Nephron (organoid): ENCODE results near the gene PIN4.
"Not testable (repeated sequence)": the region's sequence is repeated elsewhere in the genome, so short reads cannot be mapped to it uniquely, and the experiment has no call there.

Source experiments
- H3K27ac Mint-ChIP-seq, 3 experiments: 2 replicates each; pipeline ENCODE4 v1.8.0; 2020; ENCODE audit warnings: mixed read lengths in 3 of 3, mild to moderate bottlenecking in 2 of 3, moderate library complexity in 1 of 3
- H3K27me3 Mint-ChIP-seq: 2 replicates; pipeline ENCODE4 v1.8.0; 2021; ENCODE audit warnings: low read depth, mild to moderate bottlenecking, moderate library complexity, mixed read lengths
- H3K36me3 Mint-ChIP-seq: 2 replicates; pipeline ENCODE4 v1.8.0; 2020; ENCODE audit warnings: low read depth, mixed read lengths
- H3K4me1 Mint-ChIP-seq: 2 replicates; pipeline ENCODE4 v1.8.0; 2020; ENCODE audit warnings: mixed read lengths
- H3K4me3 Mint-ChIP-seq, 3 experiments: 2 replicates each; pipeline ENCODE4 v1.8.0; 2020; ENCODE audit warnings: mild to moderate bottlenecking in 3 of 3, mixed read lengths in 3 of 3, moderate library complexity in 2 of 3
- H3K9me3 Mint-ChIP-seq: 2 replicates; pipeline ENCODE4 v1.8.0; 2020; ENCODE audit warnings: mixed read lengths
- TF ChIP-seq, protein P1 (sequence below), 3 experiments: fragments of 200-600 bp; sonication (generic); IDR thresholded peaks; one replicate each; pipeline ENCODE4 v1.5.0; 2021; ENCODE audit warnings: antibody characterized with exemption in 3 of 3; ENCODE audit not compliant: unreplicated experiment in 3 of 3

The PIN4 gene

GRCh38 chrX:72146527-72146926 is 35.0 kb upstream of the PIN4 start:
- Mint-ChIP-seq H3K27ac (no peak overlapping the region), H3K9me3 (peaks cover 3% of the 10 kb centered on the region), H3K4me3 (no peak overlapping the region), H3K27me3 (no peaks in the 10 kb centered on the region), H3K36me3 (peaks cover 13% of the 10 kb centered on the region), H3K4me1 (peaks cover 6% of the 10 kb centered on the region)
- TF ChIP-seq, protein P1, sequence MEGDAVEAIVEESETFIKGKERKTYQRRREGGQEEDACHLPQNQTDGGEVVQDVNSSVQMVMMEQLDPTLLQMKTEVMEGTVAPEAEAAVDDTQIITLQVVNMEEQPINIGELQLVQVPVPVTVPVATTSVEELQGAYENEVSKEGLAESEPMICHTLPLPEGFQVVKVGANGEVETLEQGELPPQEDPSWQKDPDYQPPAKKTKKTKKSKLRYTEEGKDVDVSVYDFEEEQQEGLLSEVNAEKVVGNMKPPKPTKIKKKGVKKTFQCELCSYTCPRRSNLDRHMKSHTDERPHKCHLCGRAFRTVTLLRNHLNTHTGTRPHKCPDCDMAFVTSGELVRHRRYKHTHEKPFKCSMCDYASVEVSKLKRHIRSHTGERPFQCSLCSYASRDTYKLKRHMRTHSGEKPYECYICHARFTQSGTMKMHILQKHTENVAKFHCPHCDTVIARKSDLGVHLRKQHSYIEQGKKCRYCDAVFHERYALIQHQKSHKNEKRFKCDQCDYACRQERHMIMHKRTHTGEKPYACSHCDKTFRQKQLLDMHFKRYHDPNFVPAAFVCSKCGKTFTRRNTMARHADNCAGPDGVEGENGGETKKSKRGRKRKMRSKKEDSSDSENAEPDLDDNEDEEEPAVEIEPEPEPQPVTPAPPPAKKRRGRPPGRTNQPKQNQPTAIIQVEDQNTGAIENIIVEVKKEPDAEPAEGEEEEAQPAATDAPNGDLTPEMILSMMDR (IDR thresholded peaks at IDR 0.05; ENCODE audit: unreplicated experiment in 3 of 3), result no peak

DNA sequence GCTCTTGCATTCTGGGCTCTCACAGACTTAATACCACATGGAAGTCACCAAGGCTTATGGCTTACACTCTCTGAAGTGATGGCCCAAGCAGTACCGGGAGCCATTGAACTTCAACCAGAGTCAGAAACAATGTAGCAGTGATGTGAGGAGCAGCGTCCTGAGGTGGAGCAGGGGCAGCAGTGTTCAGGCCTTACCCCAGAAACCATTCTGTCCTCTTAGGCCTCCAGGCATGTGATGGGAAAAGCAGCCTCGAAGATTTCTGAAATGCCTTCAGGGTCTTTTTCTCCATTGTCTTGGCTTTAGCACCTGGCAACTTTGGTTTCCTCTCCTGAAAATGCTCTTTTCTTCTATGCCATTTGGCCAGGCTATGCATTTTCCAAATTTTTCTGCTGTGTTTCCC is 22.8 kb upstream of the PIN4 start:
- Mint-ChIP-seq H3K4me1 (no peaks in the 10 kb centered on the region), H3K27me3 (no peaks in the 10 kb centered on the region), H3K27ac (no peak overlapping the region), H3K36me3 (no peaks in the 10 kb centered on the region), H3K4me3 (no peak overlapping the region), H3K9me3 (peaks cover 35% of the 10 kb centered on the region)
- TF ChIP-seq, protein P1 (IDR thresholded peaks at IDR 0.05; ENCODE audit: unreplicated experiment in 3 of 3), result no peak

- H3K36me3 Mint-ChIP-seq, result no peaks in the 10 kb centered on the region
- no peak overlapping the region for H3K4me3 Mint-ChIP-seq
- no peaks in the 10 kb centered on the region for H3K27me3 Mint-ChIP-seq
- no peak overlapping the region for H3K27ac Mint-ChIP-seq
- peaks cover 35% of the 10 kb centered on the region for H3K9me3 Mint-ChIP-seq
- no peaks in the 10 kb centered on the region for H3K4me1 Mint-ChIP-seq
- TF ChIP-seq, protein P1 (IDR thresholded peaks at IDR 0.05; ENCODE audit: unreplicated experiment in 3 of 3), result no peak
Measured at GRCh38 chrX:72159769-72160168, 21.8 kb upstream of the PIN4 start.

GRCh38 chrX:72165551-72165950 is 16.0 kb upstream of the PIN4 start:
- no peaks in the 10 kb centered on the region for H3K4me1 Mint-ChIP-seq
- TF ChIP-seq, protein P1 (IDR thresholded peaks at IDR 0.05; ENCODE audit: unreplicated experiment in 3 of 3), result no peak
- H3K9me3 Mint-ChIP-seq, result peaks cover 7% of the 10 kb centered on the region
- H3K27me3 Mint-ChIP-seq, result no peaks in the 10 kb centered on the region
- no peak overlapping the region for H3K27ac Mint-ChIP-seq
- no peaks in the 10 kb centered on the region for H3K36me3 Mint-ChIP-seq
- no peak overlapping the region for H3K4me3 Mint-ChIP-seq

DNA sequence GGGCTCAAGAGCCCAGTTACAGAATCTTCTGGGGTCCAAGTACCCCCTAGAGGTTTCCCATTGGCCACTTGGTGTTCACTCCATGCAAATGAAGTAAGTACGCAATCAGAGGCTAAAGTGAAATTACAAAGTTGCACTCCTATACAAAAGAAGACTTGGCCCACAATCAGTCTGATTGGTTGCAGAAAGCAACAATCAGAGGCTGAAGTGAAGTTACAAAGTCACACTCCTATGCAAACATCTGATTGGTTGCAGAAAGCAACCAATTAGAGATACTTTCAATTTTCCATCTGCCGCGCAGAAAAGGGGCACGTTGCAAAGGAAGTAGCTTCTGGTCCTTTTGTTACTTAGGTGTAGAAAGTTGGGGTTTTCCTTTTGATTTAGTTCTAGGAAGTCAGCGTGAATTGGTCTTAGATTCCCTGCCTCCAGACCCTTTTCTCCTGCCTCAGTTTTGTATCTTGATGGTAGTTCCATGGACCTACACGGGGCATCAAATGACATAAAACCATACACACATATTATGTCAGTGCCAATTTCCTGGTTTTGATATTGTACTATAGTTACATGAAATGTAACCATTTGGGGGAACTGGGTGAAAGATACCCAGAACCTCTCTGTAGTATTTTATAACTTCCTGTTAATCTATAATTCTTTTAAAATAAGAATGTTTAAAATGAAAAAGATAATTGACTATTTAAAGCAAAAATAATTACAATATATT is 12.4 kb upstream of the PIN4 start:
- Mint-ChIP-seq H3K27ac (no peak overlapping the region), H3K27me3 (no peaks in the 10 kb centered on the region), H3K36me3 (no peaks in the 10 kb centered on the region), H3K4me3 (no peak overlapping the region), H3K9me3 (peaks cover 3% of the 10 kb centered on the region), H3K4me1 (no peaks in the 10 kb centered on the region)
- TF ChIP-seq, protein P1 (IDR thresholded peaks at IDR 0.05; ENCODE audit: unreplicated experiment in 3 of 3), result no peak

DNA sequence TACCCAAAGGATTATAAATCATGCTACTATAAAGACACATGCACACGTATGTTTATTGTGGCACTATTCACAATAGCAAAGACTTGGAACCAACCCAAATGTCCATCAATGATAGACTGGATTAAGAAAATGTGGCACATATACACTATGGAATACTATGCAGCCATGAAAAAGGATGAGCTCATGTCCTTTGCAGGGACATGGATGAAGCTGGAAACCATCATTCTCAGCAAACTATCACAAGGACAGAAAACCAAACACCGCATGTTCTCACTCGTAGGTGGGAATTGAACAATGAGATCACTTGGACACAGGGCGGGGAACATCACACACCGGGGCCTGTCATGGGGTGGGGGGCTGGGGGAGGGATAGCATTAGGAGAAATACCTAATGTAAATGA is 5.3 kb upstream of the PIN4 start:
- not testable (repeated sequence) for H3K36me3 Mint-ChIP-seq, H3K4me1 Mint-ChIP-seq, H3K27me3 Mint-ChIP-seq, H3K4me3 Mint-ChIP-seq, H3K27ac Mint-ChIP-seq
- H3K9me3 Mint-ChIP-seq, result peaks cover 23% of the 10 kb centered on the region
